Rectal smooth muscle tissue (tissue), 1 donor: Measurements from ENCODE around the gene HDAC11.

ENCODE experiments used
- H3K27ac ChIP-seq: one replicate; pipeline ENCODE4 v1.7.0; 2013; ENCODE audit warnings: low read depth, low read length, inconsistent platforms
- H3K27me3 ChIP-seq: one replicate; pipeline ENCODE4 v1.7.0; 2013; ENCODE audit warnings: low read length; ENCODE audit not compliant: control insufficient read depth, insufficient read depth
- H3K36me3 ChIP-seq: one replicate; pipeline ENCODE4 v1.7.0; 2013; ENCODE audit warnings: low read length; ENCODE audit not compliant: control insufficient read depth, insufficient read depth
- H3K4me1 ChIP-seq: one replicate; pipeline ENCODE4 v1.7.0; 2013; ENCODE audit warnings: low read length; ENCODE audit not compliant: control insufficient read depth, insufficient read depth
- H3K4me3 ChIP-seq: one replicate; pipeline ENCODE4 v1.7.0; 2013; ENCODE audit warnings: low read length
- H3K9ac ChIP-seq: one replicate; pipeline ENCODE4 v1.7.0; 2013; ENCODE audit warnings: low read length

HDAC11 gene

GRCh38 chr3:13532085-13532484 lies 52.0 kb downstream of the HDAC11 start:
- no peaks in the 10 kb centered on the region for H3K4me1 ChIP-seq
- no peaks in the 10 kb centered on the region for H3K36me3 ChIP-seq
- H3K4me3 ChIP-seq: no peak overlapping the region
- H3K9ac ChIP-seq: no peak overlapping the region
- no peak overlapping the region for H3K27ac ChIP-seq
- H3K27me3 ChIP-seq: peaks cover 1% of the 10 kb centered on the region

- H3K36me3 ChIP-seq: no peaks in the 10 kb centered on the region
- H3K9ac ChIP-seq: no peak overlapping the region
- H3K27me3 ChIP-seq: peaks cover 1% of the 10 kb centered on the region
- H3K4me3 ChIP-seq: no peak overlapping the region
- no peak overlapping the region for H3K27ac ChIP-seq
- H3K4me1 ChIP-seq: no peaks in the 10 kb centered on the region
Observed at GRCh38 chr3:13532631-13533030, 52.5 kb downstream of the HDAC11 start.

- H3K36me3 ChIP-seq: no peaks in the 10 kb centered on the region
- no peak overlapping the region for H3K27ac ChIP-seq
- no peaks in the 10 kb centered on the region for H3K4me1 ChIP-seq
Observed at GRCh38 chr3:13533885-13534301, 53.8 kb downstream of the HDAC11 start.

GRCh38 chr3:13535526-13535875 lies 55.4 kb downstream of the HDAC11 start:
- Histone ChIP-seq H3K36me3 (no peaks in the 10 kb centered on the region), H3K27me3 (peaks cover 1% of the 10 kb centered on the region), H3K4me1 (no peaks in the 10 kb centered on the region), H3K27ac (no peak overlapping the region), H3K9ac (no peak overlapping the region), H3K4me3 (no peak overlapping the region)

More at GRCh38 chr3:13533885-13534301, 53.8 kb downstream of the HDAC11 start:
- Histone ChIP-seq H3K4me3 (no peak overlapping the region), H3K9ac (no peak overlapping the region), H3K27me3 (peaks cover 1% of the 10 kb centered on the region)

- Histone ChIP-seq H3K4me1 (no peaks in the 10 kb centered on the region), H3K27me3 (peaks cover 1% of the 10 kb centered on the region), H3K27ac (no peak overlapping the region), H3K36me3 (no peaks in the 10 kb centered on the region), H3K9ac (no peak overlapping the region), H3K4me3 (no peak overlapping the region)
Observed at GRCh38 chr3:13535905-13536304, 55.8 kb downstream of the HDAC11 start.

GRCh38 chr3:13536432-13536831 lies 56.3 kb downstream of the HDAC11 start:
- peaks cover 1% of the 10 kb centered on the region for H3K27me3 ChIP-seq
- H3K4me3 ChIP-seq: no peak overlapping the region
- no peak overlapping the region for H3K27ac ChIP-seq
- H3K9ac ChIP-seq: no peak overlapping the region
- H3K36me3 ChIP-seq: no peaks in the 10 kb centered on the region
- no peaks in the 10 kb centered on the region for H3K4me1 ChIP-seq

GRCh38 chr3:13536832-13537231 lies 56.7 kb downstream of the HDAC11 start:
- no peaks in the 10 kb centered on the region for H3K4me1 ChIP-seq

GRCh38 chr3:13537244-13537908 lies 57.3 kb downstream of the HDAC11 start:
- Histone ChIP-seq H3K27ac (no peak overlapping the region), H3K27me3 (peaks cover 1% of the 10 kb centered on the region), H3K36me3 (no peaks in the 10 kb centered on the region), H3K4me1 (no peaks in the 10 kb centered on the region), H3K4me3 (no peak overlapping the region), H3K9ac (no peak overlapping the region)

More at GRCh38 chr3:13536832-13537231, 56.7 kb downstream of the HDAC11 start:
- no peak overlapping the region for H3K4me3 ChIP-seq
- H3K36me3 ChIP-seq: no peaks in the 10 kb centered on the region
- H3K27me3 ChIP-seq: peaks cover 1% of the 10 kb centered on the region
- H3K9ac ChIP-seq: no peak overlapping the region
- H3K27ac ChIP-seq: no peak overlapping the region

GRCh38 chr3:13537909-13538296 lies 57.8 kb downstream of the HDAC11 start:
- Histone ChIP-seq H3K4me3 (no peak overlapping the region), H3K9ac (no peak overlapping the region), H3K36me3 (no peaks in the 10 kb centered on the region), H3K27me3 (peaks cover 1% of the 10 kb centered on the region), H3K27ac (no peak overlapping the region), H3K4me1 (no peaks in the 10 kb centered on the region)

GRCh38 chr3:13538520-13539291 lies 58.6 kb downstream of the HDAC11 start:
- H3K4me1 ChIP-seq: no peaks in the 10 kb centered on the region
- H3K36me3 ChIP-seq: no peaks in the 10 kb centered on the region
- H3K27me3 ChIP-seq: peaks cover 1% of the 10 kb centered on the region
- H3K27ac ChIP-seq: no peak overlapping the region
- no peak overlapping the region for H3K9ac ChIP-seq
- H3K4me3 ChIP-seq: no peak overlapping the region

GRCh38 chr3:13539292-13539638 lies 59.2 kb downstream of the HDAC11 start:
- Histone ChIP-seq H3K36me3 (no peaks in the 10 kb centered on the region), H3K27ac (no peak overlapping the region), H3K9ac (no peak overlapping the region), H3K27me3 (peaks cover 1% of the 10 kb centered on the region), H3K4me1 (no peaks in the 10 kb centered on the region), H3K4me3 (no peak overlapping the region)

- no peak overlapping the region for H3K27ac ChIP-seq
- H3K27me3 ChIP-seq: peaks cover 1% of the 10 kb centered on the region
- H3K36me3 ChIP-seq: no peaks in the 10 kb centered on the region
- H3K4me3 ChIP-seq: no peak overlapping the region
- H3K9ac ChIP-seq: no peak overlapping the region
- no peaks in the 10 kb centered on the region for H3K4me1 ChIP-seq
Observed at GRCh38 chr3:13539671-13540070, 59.6 kb downstream of the HDAC11 start.
